Umbilical cord (tissue), 2 donors: ENCODE results near the gene RMI2. TPM values are rescaled to one million over a fixed set of nuclear protein-coding genes. Genes with fewer than 3 reads are reported as not detected.
A peak's percentile ranks its signal among the peaks of the same experiment; 100 is the strongest.

ENCODE experiments used
- DNase-seq: peaks from one replicate; pipeline ENCODE4 v3.0.0-alpha.2; 2015; ENCODE audit warnings: low spot score
- total RNA-seq: library from RNA; depleted of rRNA; stranded (reverse); fragments of >200 nt; gene quantifications from one replicate; pipeline ENCODE4 v1.2.3, GENCODE V29; 2014; ENCODE audit warnings: low replicate concordance; ENCODE audit not compliant: insufficient read depth

Gene RMI2
- 17.1 TPM for total RNA-seq

GRCh38 chr16:11345040-11345862 lies at the start of gene RMI2:
Gene RMI2 (plus strand): TSS chr16:11345459. CDS start chr16:11345472, 13 bp downstream.
- DNase-seq: peak; percentile 98

DNA sequence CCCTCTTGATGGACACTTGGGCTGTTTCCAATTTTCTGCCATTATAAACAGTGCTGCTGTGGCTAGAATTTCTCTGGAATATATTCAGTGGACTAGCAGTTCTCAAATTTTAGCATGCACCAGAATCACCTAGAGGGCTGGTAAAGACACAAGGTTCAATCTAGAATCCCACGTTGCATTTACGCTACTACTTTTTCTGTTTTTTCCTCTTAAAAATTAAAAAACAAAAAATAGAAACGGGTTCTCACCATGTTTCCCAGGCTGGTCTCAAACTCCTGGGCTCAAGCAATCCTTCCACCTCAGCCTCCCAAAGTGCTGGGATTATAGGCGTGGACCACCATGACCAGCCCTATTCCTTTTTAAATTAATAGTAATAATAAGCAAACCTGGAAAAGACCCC lies 49.6 kb upstream of the RMI2 start:
- DNase-seq: no peak

DNA sequence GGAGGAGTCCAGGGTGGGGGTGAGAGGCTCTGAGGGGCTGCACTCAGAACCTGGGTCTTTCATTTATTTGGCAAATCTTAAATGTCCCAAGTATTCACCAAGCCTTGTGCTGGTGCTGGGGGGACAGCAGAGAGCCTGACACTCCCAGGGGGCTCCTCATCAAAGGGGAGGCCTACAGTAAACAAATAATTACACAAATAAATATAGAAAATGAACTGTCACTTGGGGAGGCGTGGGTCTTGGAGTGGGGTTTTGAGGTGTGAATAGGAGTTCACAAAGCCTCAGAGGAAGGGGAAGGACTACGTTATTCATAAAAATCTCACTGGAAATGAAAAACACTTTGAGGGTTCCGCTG lies 48.9 kb upstream of the RMI2 start:
- DNase-seq: no peak

- peak; percentile 76 for DNase-seq
These were observed 48.4 kb upstream of the RMI2 start for GRCh38 chr16:11296706-11297491.

- DNase-seq: peak; percentile 64
These were observed 47.6 kb upstream of the RMI2 start for GRCh38 chr16:11297492-11298142.

DNA sequence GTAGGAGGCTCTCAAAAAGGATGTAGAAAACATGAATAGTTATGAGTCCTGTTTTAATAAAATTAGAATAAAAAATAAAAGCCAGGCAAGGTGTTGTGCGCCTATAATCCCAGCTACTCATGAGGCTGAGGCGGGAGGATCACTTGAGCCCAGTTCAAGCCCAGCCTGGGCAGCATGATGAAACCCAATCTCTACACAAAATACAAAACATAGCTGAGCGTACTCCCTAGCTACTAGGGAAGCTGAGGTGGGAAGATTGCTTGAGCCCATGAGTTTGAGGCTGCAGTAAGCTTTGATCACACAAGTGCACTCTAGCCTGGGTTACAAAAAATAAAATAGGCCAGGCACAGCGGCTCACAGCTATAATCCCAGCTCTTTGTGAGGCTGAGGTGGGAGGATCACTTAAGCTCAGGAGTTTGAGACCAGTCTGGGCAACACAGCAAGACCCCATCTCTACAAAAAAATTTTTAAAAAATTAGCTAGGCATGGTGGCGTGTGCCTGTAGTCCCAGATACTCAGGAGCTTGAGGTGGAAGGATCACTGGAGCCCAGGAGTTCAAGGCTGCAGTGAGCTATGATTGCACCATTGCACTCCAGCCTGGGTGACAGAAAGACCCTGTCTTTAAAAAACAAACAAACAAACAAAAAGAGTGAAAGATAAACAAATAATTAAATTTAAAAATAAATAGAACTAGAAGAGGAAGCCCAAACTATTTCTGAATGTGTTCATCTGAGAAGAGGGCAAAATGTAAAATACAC lies 46.9 kb upstream of the RMI2 start:
- DNase-seq: no peak

- DNase-seq: peak; percentile 15
These were observed 46.2 kb upstream of the RMI2 start for GRCh38 chr16:11298950-11299547.

DNA sequence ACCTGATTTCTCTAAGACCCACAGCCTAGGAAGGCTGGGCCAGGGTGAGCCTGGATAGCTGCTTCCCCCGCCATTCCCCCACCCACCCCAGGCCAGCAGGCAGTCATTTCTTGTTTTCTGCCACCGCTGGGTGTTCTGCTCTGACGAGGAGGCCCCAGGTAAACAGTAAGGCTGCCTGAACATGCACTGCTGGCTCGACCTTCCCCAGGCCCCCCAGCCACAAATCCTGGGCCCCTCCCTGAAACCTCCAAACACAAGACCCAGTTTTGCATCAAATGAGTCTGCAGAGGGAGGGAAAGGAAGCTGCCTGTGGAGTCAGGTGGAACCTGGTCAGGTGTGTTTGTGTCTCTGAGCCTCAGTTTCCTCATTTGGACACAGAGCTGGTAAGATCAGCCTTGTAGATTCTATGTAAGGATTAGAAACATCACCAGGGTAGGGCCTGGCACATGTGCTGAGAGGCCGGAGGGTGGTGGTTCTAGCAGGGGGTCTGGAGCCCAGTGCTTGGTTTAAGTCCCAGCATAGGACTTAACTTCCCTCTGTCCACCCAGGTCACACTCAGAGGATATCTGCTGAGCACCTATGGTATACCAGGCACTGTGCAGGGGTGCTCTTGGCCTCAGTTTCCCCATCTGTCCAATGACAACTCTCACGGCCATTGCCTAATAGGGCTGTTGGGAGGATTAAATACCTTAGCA lies 45.2 kb upstream of the RMI2 start:
- no peak for DNase-seq

- DNase-seq: no peak
These were observed 44.7 kb upstream of the RMI2 start for GRCh38 chr16:11300560-11300892.

DNA sequence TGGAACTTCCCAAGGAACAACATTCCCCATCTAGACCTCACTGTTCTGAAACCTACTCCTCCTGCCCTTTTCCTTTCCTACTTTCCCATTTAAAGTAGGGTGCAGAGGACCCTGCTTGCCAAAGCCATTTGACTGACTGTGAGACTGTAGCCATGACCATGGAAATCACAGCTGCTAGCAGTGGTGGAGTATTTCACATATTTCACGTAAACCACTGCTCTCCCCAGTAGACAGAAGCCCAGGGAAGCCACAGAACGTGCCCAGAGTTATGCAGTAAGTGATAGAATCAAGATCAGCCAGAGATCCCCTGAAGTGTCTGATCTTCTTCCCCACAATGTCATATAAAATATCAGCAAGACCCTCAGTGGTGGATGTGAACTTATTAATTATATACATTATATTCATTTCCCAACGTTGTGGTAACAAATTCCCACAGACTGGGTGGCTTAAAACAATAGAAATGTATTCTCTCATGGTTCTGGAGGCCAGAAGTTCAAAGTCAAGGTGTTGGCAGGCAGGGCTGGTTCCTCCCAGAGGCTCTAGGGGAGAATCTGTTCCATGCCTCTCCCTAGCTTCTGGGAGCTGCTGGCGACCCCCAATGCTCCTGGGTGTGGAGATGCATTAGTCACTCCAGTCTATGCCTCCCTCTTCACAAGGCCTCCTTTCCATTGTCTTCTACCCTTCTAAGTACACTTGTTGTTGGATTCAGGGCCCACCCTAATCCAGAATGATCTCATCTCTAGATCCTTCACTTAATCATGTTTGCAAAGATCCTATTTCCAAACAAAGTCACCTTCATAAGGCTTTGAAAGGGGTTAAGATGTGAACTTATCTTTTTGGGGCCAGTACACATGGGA lies 43.4 kb upstream of the RMI2 start:
- DNase-seq: no peak

GRCh38 chr16:11302977-11303376 lies 42.3 kb upstream of the RMI2 start:
- peak; percentile 77 for DNase-seq

- DNase-seq: peak; percentile 66
These were observed 41.7 kb upstream of the RMI2 start for GRCh38 chr16:11303405-11304138.

DNA sequence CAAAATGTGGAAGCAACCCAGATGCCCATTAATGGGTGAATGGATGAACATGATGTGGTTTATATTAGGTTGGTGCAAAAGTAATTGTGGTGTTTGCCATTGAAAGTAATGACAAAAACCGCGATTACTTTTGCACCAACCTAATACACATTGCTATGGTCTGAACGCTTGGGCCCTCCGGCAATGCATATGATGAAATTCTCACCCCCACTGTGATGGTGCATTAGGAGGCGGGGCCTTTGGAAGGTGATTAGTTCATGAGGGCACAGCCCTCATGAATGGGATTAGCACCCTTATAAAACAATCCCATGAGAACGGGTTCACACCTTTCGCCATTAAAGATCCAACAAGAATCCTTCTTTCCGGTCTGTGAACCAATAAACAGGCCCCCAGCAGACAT lies 38.9 kb upstream of the RMI2 start:
- no peak for DNase-seq

DNA sequence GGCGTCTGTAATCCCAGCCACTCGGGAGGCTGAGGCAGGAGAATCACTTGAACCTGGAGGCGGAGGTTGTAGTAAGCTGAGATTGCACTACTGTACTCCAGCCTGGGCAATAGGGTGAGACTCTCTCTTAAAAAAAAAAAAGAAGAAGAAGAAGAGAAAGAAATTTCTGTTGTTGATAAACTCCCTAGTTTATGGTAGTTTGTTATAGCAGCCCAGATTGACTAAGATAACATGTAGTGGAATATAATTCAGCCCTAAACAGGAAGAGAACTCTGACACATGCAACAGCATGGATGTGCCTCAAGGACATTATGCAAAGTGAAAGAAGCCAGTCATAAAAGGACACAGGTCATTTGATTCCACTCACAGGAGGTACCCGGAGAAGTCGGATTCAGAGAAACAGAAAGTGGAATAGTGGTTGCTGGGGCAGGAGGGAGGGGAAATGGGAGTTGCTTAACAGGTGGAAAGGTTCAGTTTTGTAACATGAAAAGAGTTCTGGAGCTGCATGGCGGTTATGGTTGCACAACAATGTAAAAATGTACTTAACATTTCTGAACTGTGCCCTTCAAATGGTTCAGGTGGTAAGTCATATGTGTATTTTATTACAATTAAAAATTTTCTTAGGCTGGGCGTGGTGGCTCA lies 38.1 kb upstream of the RMI2 start:
- no peak for DNase-seq

GRCh38 chr16:11307639-11308492 lies 37.4 kb upstream of the RMI2 start:
- DNase-seq: no peak

GRCh38 chr16:11308493-11309283 lies 36.6 kb upstream of the RMI2 start:
- DNase-seq: no peak
